Dendritic cell treated with granulocyte-macrophage colony-stimulating factor and Interleukin-4, amounts not matched to agents 40 ng/mL and 50 ng/mL, for 4 days (primary cell): ENCODE measurements around the gene KIAA0825.

Experiments used
- H3K27ac Mint-ChIP-seq: one replicate; pipeline ENCODE4 v1.8.0; 2022; ENCODE audit warnings: mild to moderate bottlenecking, mixed read lengths
- H3K27me3 Mint-ChIP-seq: one replicate; pipeline ENCODE4 v1.8.0; 2022; ENCODE audit warnings: mild to moderate bottlenecking, mixed read lengths
- H3K36me3 Mint-ChIP-seq: one replicate; pipeline ENCODE4 v1.8.0; 2022; ENCODE audit warnings: low read depth, mixed read lengths
- H3K4me1 Mint-ChIP-seq: one replicate; pipeline ENCODE4 v1.8.0; 2022; ENCODE audit warnings: low read depth, mixed read lengths
- H3K4me3 Mint-ChIP-seq: one replicate; pipeline ENCODE4 v1.8.0; 2022; ENCODE audit warnings: mild to moderate bottlenecking, moderate library complexity, mixed read lengths
- H3K9me3 Mint-ChIP-seq: one replicate; pipeline ENCODE4 v1.8.0; 2022; ENCODE audit warnings: mixed read lengths
- intact Hi-C: fragments of 100-400 bp; cut with micrococcal nuclease; formaldehyde crosslinking; loops from one replicate; pipeline ENCODE4 v1.15.0; 2022

The KIAA0825 gene

GRCh38 chr5:94618493-94619328 lies at the start of gene KIAA0825, which contains the start of gene SLF1:
Gene KIAA0825 (minus strand): TSS chr5:94618604. CDS start chr5:94537126, 81,478 bp downstream.
Gene SLF1 (plus strand): TSS chr5:94618669. CDS start chr5:94628811, 10,142 bp downstream.
- H3K4me3 Mint-ChIP-seq: peak within 1 kb of the TSS; percentile 89
- peak within 1 kb of the TSS; percentile 90 for H3K27ac Mint-ChIP-seq
- no peaks in the 10 kb centered on the region for H3K9me3 Mint-ChIP-seq
- no peaks in the 10 kb centered on the region for H3K27me3 Mint-ChIP-seq
- H3K4me1 Mint-ChIP-seq: peaks cover 27% of the 10 kb centered on the region
- peaks cover 17% of the 10 kb centered on the region for H3K36me3 Mint-ChIP-seq
- intact Hi-C loops: loop anchor here (10.0 kb wide), 2 partner anchors 116 to 504 kb away; a partner anchor contains a TSS

- Mint-ChIP-seq H3K27me3 (no peaks in the 10 kb centered on the region), H3K9me3 (no peaks in the 10 kb centered on the region), H3K36me3 (peaks cover 8% of the 10 kb centered on the region), H3K4me1 (peaks cover 10% of the 10 kb centered on the region), H3K4me3 (no peak overlapping the region), H3K27ac (no peak overlapping the region)
- intact Hi-C loops: no loop called here
Observed at GRCh38 chr5:94667937-94668336, 49.5 kb upstream of the KIAA0825 start.

- Mint-ChIP-seq H3K4me3 (no peak overlapping the region), H3K27me3 (no peaks in the 10 kb centered on the region), H3K36me3 (peaks cover 41% of the 10 kb centered on the region), H3K9me3 (peaks cover 36% of the 10 kb centered on the region), H3K4me1 (no peaks in the 10 kb centered on the region), H3K27ac (no peak overlapping the region)
- intact Hi-C loops: no loop called here
Observed at GRCh38 chr5:94661086-94661485, 42.7 kb upstream of the KIAA0825 start.

GRCh38 chr5:94660506-94660905 lies 42.1 kb upstream of the KIAA0825 start:
- H3K27ac Mint-ChIP-seq: no peak overlapping the region
- peaks cover 47% of the 10 kb centered on the region for H3K36me3 Mint-ChIP-seq
- H3K9me3 Mint-ChIP-seq: peaks cover 42% of the 10 kb centered on the region
- no peaks in the 10 kb centered on the region for H3K4me1 Mint-ChIP-seq
- intact Hi-C loops: no loop called here
- no peak overlapping the region for H3K4me3 Mint-ChIP-seq
- no peaks in the 10 kb centered on the region for H3K27me3 Mint-ChIP-seq

GRCh38 chr5:94658272-94658671 lies 39.9 kb upstream of the KIAA0825 start:
- peaks cover 53% of the 10 kb centered on the region for H3K9me3 Mint-ChIP-seq
- H3K4me1 Mint-ChIP-seq: no peaks in the 10 kb centered on the region
- no peak overlapping the region for H3K27ac Mint-ChIP-seq
- intact Hi-C loops: no loop called here
- H3K36me3 Mint-ChIP-seq: peaks cover 69% of the 10 kb centered on the region
- no peak overlapping the region for H3K4me3 Mint-ChIP-seq
- H3K27me3 Mint-ChIP-seq: no peaks in the 10 kb centered on the region

GRCh38 chr5:94649874-94650273 lies 31.5 kb upstream of the KIAA0825 start:
- Mint-ChIP-seq H3K4me1 (no peaks in the 10 kb centered on the region), H3K9me3 (peaks cover 11% of the 10 kb centered on the region), H3K27me3 (no peaks in the 10 kb centered on the region), H3K27ac (no peak overlapping the region), H3K36me3 (peaks cover 31% of the 10 kb centered on the region), H3K4me3 (no peak overlapping the region)
- intact Hi-C loops: no loop called here

GRCh38 chr5:94646758-94647157 lies 28.4 kb upstream of the KIAA0825 start:
- H3K27ac Mint-ChIP-seq: no peak overlapping the region
- H3K27me3 Mint-ChIP-seq: no peaks in the 10 kb centered on the region
- no peaks in the 10 kb centered on the region for H3K9me3 Mint-ChIP-seq
- intact Hi-C loops: no loop called here
- no peak overlapping the region for H3K4me3 Mint-ChIP-seq
- H3K36me3 Mint-ChIP-seq: peaks cover 6% of the 10 kb centered on the region
- H3K4me1 Mint-ChIP-seq: no peaks in the 10 kb centered on the region

GRCh38 chr5:94645053-94645452 lies 26.6 kb upstream of the KIAA0825 start:
- H3K27ac Mint-ChIP-seq: no peak overlapping the region
- no peak overlapping the region for H3K4me3 Mint-ChIP-seq
- H3K27me3 Mint-ChIP-seq: no peaks in the 10 kb centered on the region
- intact Hi-C loops: no loop called here
- no peaks in the 10 kb centered on the region for H3K4me1 Mint-ChIP-seq
- H3K9me3 Mint-ChIP-seq: peaks cover 12% of the 10 kb centered on the region
- H3K36me3 Mint-ChIP-seq: peaks cover 18% of the 10 kb centered on the region

- Mint-ChIP-seq H3K4me3 (no peak overlapping the region), H3K27ac (no peak overlapping the region), H3K27me3 (no peaks in the 10 kb centered on the region), H3K4me1 (no peaks in the 10 kb centered on the region), H3K9me3 (peaks cover 61% of the 10 kb centered on the region), H3K36me3 (peaks cover 66% of the 10 kb centered on the region)
- intact Hi-C loops: no loop called here
Observed at GRCh38 chr5:94640176-94640575, 21.8 kb upstream of the KIAA0825 start.

- intact Hi-C loops: no loop called here
- no peaks in the 10 kb centered on the region for H3K4me1 Mint-ChIP-seq
- peaks cover 70% of the 10 kb centered on the region for H3K36me3 Mint-ChIP-seq
- H3K9me3 Mint-ChIP-seq: peaks cover 19% of the 10 kb centered on the region
- no peak overlapping the region for H3K4me3 Mint-ChIP-seq
- H3K27ac Mint-ChIP-seq: no peak overlapping the region
- H3K27me3 Mint-ChIP-seq: no peaks in the 10 kb centered on the region
Observed at GRCh38 chr5:94632024-94632423, 13.6 kb upstream of the KIAA0825 start.

- Mint-ChIP-seq H3K9me3 (no peaks in the 10 kb centered on the region), H3K27me3 (no peaks in the 10 kb centered on the region), H3K27ac (no peak overlapping the region), H3K4me1 (no peaks in the 10 kb centered on the region), H3K36me3 (peaks cover 25% of the 10 kb centered on the region), H3K4me3 (no peak overlapping the region)
- intact Hi-C loops: loop anchor here (5.0 kb wide), 1 partner anchor 45 kb away; no protein-coding TSS in a partner anchor
Observed at GRCh38 chr5:94627191-94627590, 8.8 kb upstream of the KIAA0825 start.

GRCh38 chr5:94623877-94624276 lies 5.5 kb upstream of the KIAA0825 start:
- peaks cover 4% of the 10 kb centered on the region for H3K36me3 Mint-ChIP-seq
- no peaks in the 10 kb centered on the region for H3K9me3 Mint-ChIP-seq
- H3K4me3 Mint-ChIP-seq: no peak overlapping the region
- H3K4me1 Mint-ChIP-seq: peaks cover 17% of the 10 kb centered on the region
- H3K27ac Mint-ChIP-seq: no peak overlapping the region
- intact Hi-C loops: no loop called here
- no peaks in the 10 kb centered on the region for H3K27me3 Mint-ChIP-seq

GRCh38 chr5:94623011-94623410 lies 4.6 kb upstream of the KIAA0825 start:
- Mint-ChIP-seq H3K4me1 (peaks cover 19% of the 10 kb centered on the region), H3K9me3 (no peaks in the 10 kb centered on the region), H3K27me3 (no peaks in the 10 kb centered on the region), H3K36me3 (peaks cover 12% of the 10 kb centered on the region), H3K4me3 (no peak overlapping the region), H3K27ac (no peak overlapping the region)
- intact Hi-C loops: no loop called here

GRCh38 chr5:94621763-94622162 lies 3.4 kb upstream of the KIAA0825 start:
- Mint-ChIP-seq H3K4me1 (peaks cover 27% of the 10 kb centered on the region), H3K36me3 (peaks cover 17% of the 10 kb centered on the region), H3K27ac (no peak overlapping the region), H3K4me3 (no peak overlapping the region), H3K27me3 (no peaks in the 10 kb centered on the region), H3K9me3 (no peaks in the 10 kb centered on the region)
- intact Hi-C loops: no loop called here
